HepG2 (cell line): ENCODE measurements around the gene CAPN3. TPM values are rescaled to one million over a fixed set of nuclear protein-coding genes. Genes with fewer than 3 reads are reported as not detected.
A peak's percentile ranks its signal among the peaks of the same experiment; 100 is the strongest.

ENCODE experiments used
- AGO2 ChIP-seq: fragments of 200-400 bp; formaldehyde crosslinking; optimal IDR thresholded peaks from 2 replicates; pipeline ENCODE3; 2017; ENCODE audit warnings: mild to moderate bottlenecking, low read depth, low read length, moderate library complexity
- AHR ChIP-seq: IDR thresholded peaks from 2 replicates; pipeline ENCODE4 v1.6.1; 2018; ENCODE audit warnings: missing genetic modification reagents, missing compliant biosample characterization
- ATAD3A ChIP-seq: sonication (generic); formaldehyde crosslinking; IDR thresholded peaks from 2 replicates; pipeline ENCODE4 v1.4.0; 2020; ENCODE audit warnings: missing genetic modification reagents
- ETV5 ChIP-seq: IDR thresholded peaks from 2 replicates; pipeline ENCODE4 v1.6.1; 2018; ENCODE audit warnings: missing biosample characterization, missing genetic modification reagents, inconsistent platforms, borderline replicate concordance
- FOXK2 ChIP-seq: fragments of 450-650 bp; IDR thresholded peaks from 2 replicates; pipeline ENCODE4 v1.6.1; 2016
- HDAC1 ChIP-seq: sonication (generic); formaldehyde crosslinking; IDR thresholded peaks from 2 replicates; pipeline ENCODE4 v1.5.1; 2020; ENCODE audit warnings: mild to moderate bottlenecking, missing genetic modification reagents
- HOXA7 ChIP-seq: sonication (generic); formaldehyde crosslinking; IDR thresholded peaks from 2 replicates; pipeline ENCODE4 v1.8.1; 2022; ENCODE audit warnings: mild to moderate bottlenecking, missing genetic modification reagents, moderate library complexity
- JARID2 ChIP-seq: sonication (generic); formaldehyde crosslinking; IDR thresholded peaks from 2 replicates; pipeline ENCODE4 v1.8.1; 2023; ENCODE audit warnings: missing genetic modification reagents, inconsistent platforms; ENCODE audit not compliant: insufficient replicate concordance
- JUNB ChIP-seq: sonication (generic); formaldehyde crosslinking; IDR thresholded peaks from 2 replicates; pipeline ENCODE4 v1.8.0; 2022; ENCODE audit warnings: missing genetic modification reagents, mild to moderate bottlenecking, borderline replicate concordance
- MTA3 ChIP-seq: sonication (generic); formaldehyde crosslinking; IDR thresholded peaks from 2 replicates; pipeline ENCODE4 v1.4.0; 2020; ENCODE audit warnings: missing genetic modification reagents
- SPEN ChIP-seq: sonication (generic); formaldehyde crosslinking; IDR thresholded peaks from 2 replicates; pipeline ENCODE4 v1.5.1; 2020; ENCODE audit warnings: low read depth, mild to moderate bottlenecking, missing genetic modification reagents
- TARDBP ChIP-seq: sonication (generic); formaldehyde crosslinking; IDR thresholded peaks from 2 replicates; pipeline ENCODE4 v1.8.0; 2022; ENCODE audit warnings: mild to moderate bottlenecking, missing genetic modification reagents
- TBP ChIP-seq: sonication (generic); formaldehyde crosslinking; IDR thresholded peaks from 2 replicates; pipeline ENCODE4 v1.5.0; 2020; ENCODE audit warnings: missing genetic modification reagents
- TCF12 ChIP-seq, 2 experiments: fragments of 450-650 bp in 1 of 2; sonication (generic) in 1 of 2; formaldehyde crosslinking in 1 of 2; IDR thresholded peaks; 2 replicates each; pipeline versions ENCODE4 v1.6.1 to v1.8.0; 2017 to 2022; ENCODE audit warnings: antibody characterized with exemption in 1 of 2, mild to moderate bottlenecking in 1 of 2, missing genetic modification reagents in 1 of 2, moderate library complexity in 1 of 2
- XRCC5 ChIP-seq: fragments of 200-400 bp; formaldehyde crosslinking; optimal IDR thresholded peaks from 2 replicates; pipeline ENCODE3; 2017; ENCODE audit warnings: mild to moderate bottlenecking, low read length
- ZBTB3 ChIP-seq: sonication (generic); formaldehyde crosslinking; IDR thresholded peaks from 2 replicates; pipeline ENCODE4 v1.4.0; 2020; ENCODE audit warnings: low read depth, mild to moderate bottlenecking, moderate library complexity, missing genetic modification reagents, borderline replicate concordance
- ZNF180 ChIP-seq: sonication (generic); formaldehyde crosslinking; IDR thresholded peaks from 2 replicates; pipeline ENCODE4 v1.4.0; 2020; ENCODE audit warnings: low read depth, missing genetic modification reagents, borderline replicate concordance
- ZNF264 ChIP-seq: sonication (generic); formaldehyde crosslinking; IDR thresholded peaks from 2 replicates; pipeline ENCODE4 v1.4.0; 2020; ENCODE audit warnings: missing genetic modification reagents
- ZNF451 ChIP-seq: sonication (generic); formaldehyde crosslinking; IDR thresholded peaks from 2 replicates; pipeline ENCODE4 v1.5.0; 2020; ENCODE audit warnings: mild to moderate bottlenecking, missing genetic modification reagents
- ZNF614 ChIP-seq: IDR thresholded peaks from 2 replicates; pipeline ENCODE4 v1.6.1; 2018; ENCODE audit warnings: missing biosample characterization, missing genetic modification reagents, inconsistent platforms, borderline replicate concordance
- ZNF720 ChIP-seq: sonication (generic); formaldehyde crosslinking; IDR thresholded peaks from 2 replicates; pipeline ENCODE4 v1.4.0; 2020; ENCODE audit warnings: missing genetic modification reagents
- ZNF879 ChIP-seq: sonication (generic); formaldehyde crosslinking; IDR thresholded peaks from 2 replicates; pipeline ENCODE4 v1.8.1; 2023; ENCODE audit warnings: missing genetic modification reagents
- ZSCAN29 ChIP-seq: sonication (generic); formaldehyde crosslinking; conservative IDR thresholded peaks from 2 replicates; pipeline ENCODE4 v1.4.0; 2020; ENCODE audit warnings: mild to moderate bottlenecking, missing genetic modification reagents
- polyA plus RNA-seq, 8 experiments: library from polyadenylated mRNA; depleted of rRNA in 3 of 8; stranded (reverse) in 7 of 8; unstranded in 1 of 8; fragments of >200 nt; fragmentation: Illumina TruSeq in 4 of 8; extraction: Trizol in 4 of 8; gene quantifications; 2 replicates each; pipeline versions ENCODE4 v1.2.1 to v1.2.3, GENCODE V29; 2011 to 2016; ENCODE audit warnings: low read depth in 4 of 8, missing spikeins in 1 of 8, mixed read lengths in 1 of 8; ENCODE audit not compliant: insufficient read depth in 1 of 8
- total RNA-seq, 5 experiments: library from RNA; depleted of rRNA; stranded (reverse); fragments of >200 nt; fragmentation: Illumina TruSeq; extraction: Trizol; gene quantifications; 2 replicates each; pipeline ENCODE4 v1.2.3, GENCODE V29; 2016; ENCODE audit warnings: low read depth in 1 of 5
- TF ChIP-seq, protein P1 (sequence below): sonication (generic); formaldehyde crosslinking; IDR thresholded peaks from 2 replicates; pipeline ENCODE4 v1.4.0; 2020; ENCODE audit warnings: missing genetic modification reagents, mild to moderate bottlenecking, borderline replicate concordance
- TF ChIP-seq, protein P2 (sequence below): IDR thresholded peaks from 2 replicates; pipeline ENCODE4 v1.6.1; 2016; ENCODE audit warnings: low read depth, borderline replicate concordance
- TF ChIP-seq, protein P3 (sequence below): sonication (generic); formaldehyde crosslinking; IDR thresholded peaks from 2 replicates; pipeline ENCODE4 v1.9.0; 2022; ENCODE audit warnings: missing genetic modification reagents, mild to moderate bottlenecking, borderline replicate concordance

The CAPN3 gene
- total and polyA plus RNA-seq, 2 of the 13 experiments (the other 11 are each of a cell fraction or from before 2014, with no cell fraction given): 1.3 to 4.6 TPM

DNA sequence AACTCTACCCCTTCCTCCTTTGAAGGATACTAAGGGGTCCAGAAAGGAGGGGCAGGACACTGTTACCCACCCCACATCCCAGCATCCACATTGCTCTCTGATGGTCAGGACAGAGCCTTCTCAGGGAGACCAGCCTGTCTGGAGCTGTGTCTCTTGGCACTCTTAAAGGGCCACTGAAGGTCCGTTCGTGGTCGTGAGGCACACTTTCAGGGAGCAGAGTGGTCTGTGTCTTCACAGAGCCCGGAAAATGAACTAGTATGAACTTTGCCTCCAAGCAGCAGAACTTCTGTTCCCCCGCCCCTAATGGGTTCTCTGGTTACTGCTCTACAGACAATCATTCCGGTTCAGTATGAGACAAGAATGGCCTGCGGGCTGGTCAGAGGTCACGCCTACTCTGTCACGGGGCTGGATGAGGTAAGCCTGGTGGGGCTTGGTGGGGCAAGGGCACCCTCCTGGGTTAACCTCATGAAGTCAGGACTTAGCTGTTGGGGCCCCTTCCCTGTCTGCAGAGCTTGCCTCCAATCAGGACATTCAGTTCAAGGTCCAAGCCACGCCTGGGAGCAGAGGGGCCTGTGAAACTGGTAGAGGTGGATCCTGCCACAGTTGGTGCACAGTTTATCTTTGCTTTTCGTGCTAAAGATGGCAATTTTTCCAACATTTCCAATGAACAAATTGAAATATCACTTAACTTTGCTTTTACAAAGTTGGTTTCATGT, 33.2 kb downstream of the CAPN3 start (continued):
- TF ChIP-seq, protein P1, sequence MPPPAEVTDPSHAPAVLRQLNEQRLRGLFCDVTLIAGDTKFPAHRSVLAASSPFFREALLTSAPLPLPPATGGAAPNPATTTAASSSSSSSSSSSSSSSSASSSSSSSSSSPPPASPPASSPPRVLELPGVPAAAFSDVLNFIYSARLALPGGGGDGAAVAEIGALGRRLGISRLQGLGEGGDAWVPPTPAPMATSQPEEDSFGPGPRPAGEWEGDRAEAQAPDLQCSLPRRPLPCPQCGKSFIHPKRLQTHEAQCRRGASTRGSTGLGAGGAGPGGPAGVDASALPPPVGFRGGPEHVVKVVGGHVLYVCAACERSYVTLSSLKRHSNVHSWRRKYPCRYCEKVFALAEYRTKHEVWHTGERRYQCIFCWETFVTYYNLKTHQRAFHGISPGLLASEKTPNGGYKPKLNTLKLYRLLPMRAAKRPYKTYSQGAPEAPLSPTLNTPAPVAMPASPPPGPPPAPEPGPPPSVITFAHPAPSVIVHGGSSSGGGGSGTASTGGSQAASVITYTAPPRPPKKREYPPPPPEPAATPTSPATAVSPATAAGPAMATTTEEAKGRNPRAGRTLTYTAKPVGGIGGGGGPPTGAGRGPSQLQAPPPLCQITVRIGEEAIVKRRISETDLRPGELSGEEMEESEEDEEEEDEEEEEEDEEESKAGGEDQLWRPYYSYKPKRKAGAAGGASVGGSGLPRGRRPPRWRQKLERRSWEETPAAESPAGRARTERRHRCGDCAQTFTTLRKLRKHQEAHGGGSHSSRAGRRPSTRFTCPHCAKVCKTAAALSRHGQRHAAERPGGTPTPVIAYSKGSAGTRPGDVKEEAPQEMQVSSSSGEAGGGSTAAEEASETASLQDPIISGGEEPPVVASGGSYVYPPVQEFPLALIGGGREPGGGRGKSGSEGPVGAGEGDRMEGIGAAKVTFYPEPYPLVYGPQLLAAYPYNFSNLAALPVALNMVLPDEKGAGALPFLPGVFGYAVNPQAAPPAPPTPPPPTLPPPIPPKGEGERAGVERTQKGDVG (CRISPR knock-in tag): no peak
- TF ChIP-seq XRCC5 (peak; percentile 89), ZNF614 (peak; percentile 74; the same call in 1 of the 2 replicates), AHR (no peak), MTA3 (no peak), TBP (CRISPR knock-in tag) (no peak), ZNF264 (CRISPR knock-in tag) (peak; percentile 95), AGO2 (no peak), JUNB (no peak), ZNF180 (CRISPR knock-in tag) (no peak), ZNF720 (no peak), SPEN (peak; percentile 95), TCF12 (IDR thresholded peaks at IDR 0.05) (no peak), TCF12 (CRISPR knock-in tag; IDR thresholded peaks at IDR 0.05) (0 out of 2 replicates have a peak, but pooled peaks have one; percentile 33), ZNF451 (no peak), ZNF879 (CRISPR knock-in tag) (0 out of 2 replicates have a peak, but pooled peaks have one; percentile 37), ZSCAN29 (CRISPR knock-in tag) (peak; percentile 87), ETV5 (CRISPR knock-in tag) (peak; percentile 75; the same call in 1 of the 2 replicates), TARDBP (CRISPR knock-in tag) (peak; percentile 81), HOXA7 (CRISPR knock-in tag) (no peak), ATAD3A (CRISPR knock-in tag) (no peak), JARID2 (CRISPR knock-in tag) (no peak), FOXK2 (no peak), ZBTB3 (CRISPR knock-in tag) (peak; percentile 75; the same call in 1 of the 2 replicates), HDAC1 (CRISPR knock-in tag) (peak; percentile 78)
- TF ChIP-seq, protein P2, sequence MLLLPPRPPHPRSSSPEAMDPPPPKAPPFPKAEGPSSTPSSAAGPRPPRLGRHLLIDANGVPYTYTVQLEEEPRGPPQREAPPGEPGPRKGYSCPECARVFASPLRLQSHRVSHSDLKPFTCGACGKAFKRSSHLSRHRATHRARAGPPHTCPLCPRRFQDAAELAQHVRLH: peak; percentile 85; the same call in 1 of the 2 replicates
- TF ChIP-seq, protein P3, sequence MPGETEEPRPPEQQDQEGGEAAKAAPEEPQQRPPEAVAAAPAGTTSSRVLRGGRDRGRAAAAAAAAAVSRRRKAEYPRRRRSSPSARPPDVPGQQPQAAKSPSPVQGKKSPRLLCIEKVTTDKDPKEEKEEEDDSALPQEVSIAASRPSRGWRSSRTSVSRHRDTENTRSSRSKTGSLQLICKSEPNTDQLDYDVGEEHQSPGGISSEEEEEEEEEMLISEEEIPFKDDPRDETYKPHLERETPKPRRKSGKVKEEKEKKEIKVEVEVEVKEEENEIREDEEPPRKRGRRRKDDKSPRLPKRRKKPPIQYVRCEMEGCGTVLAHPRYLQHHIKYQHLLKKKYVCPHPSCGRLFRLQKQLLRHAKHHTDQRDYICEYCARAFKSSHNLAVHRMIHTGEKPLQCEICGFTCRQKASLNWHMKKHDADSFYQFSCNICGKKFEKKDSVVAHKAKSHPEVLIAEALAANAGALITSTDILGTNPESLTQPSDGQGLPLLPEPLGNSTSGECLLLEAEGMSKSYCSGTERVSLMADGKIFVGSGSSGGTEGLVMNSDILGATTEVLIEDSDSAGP (CRISPR knock-in tag): peak; percentile 94
